Measurements from ENCODE around the gene CHIC1.

CHIC1 gene

DNA sequence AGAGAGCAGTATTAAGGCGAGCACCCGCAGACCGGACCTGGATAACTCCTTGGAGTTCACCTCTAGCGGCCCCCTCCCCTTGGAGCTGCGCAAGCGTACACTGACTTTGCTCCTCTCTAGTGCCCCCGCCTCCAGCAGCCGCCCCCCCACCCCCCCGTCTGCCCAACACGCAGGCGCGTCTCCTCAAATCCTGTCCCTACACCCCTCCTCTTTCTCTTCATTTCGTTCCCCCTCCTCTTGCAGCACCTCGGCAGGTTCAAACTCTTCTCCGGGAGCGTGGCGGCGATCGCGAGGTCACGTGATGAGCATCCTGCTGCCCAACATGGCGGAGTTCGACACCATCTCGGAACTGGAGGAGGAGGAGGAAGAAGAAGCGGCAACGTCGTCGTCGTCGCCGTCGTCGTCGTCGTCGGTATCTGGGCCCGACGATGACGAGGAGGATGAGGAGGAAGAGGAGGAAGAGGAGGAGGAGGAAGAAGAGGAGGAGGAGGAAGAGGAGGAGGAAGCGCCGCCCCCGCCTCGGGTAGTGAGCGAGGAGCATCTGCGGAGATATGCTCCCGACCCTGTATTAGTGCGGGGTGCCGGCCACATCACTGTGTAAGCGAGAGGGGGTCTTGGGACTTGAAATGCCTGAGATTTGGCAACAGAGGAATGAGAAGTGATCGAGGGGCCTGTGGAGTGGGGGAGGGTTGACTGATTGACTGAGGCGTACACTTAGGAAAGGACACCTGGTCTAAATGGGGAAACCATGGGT, at the start of gene CHIC1:
CHIC1 (plus strand) TSS at position 214 of the 754 bp plus-strand sequence; CDS start at position 302, 88 bp downstream.
- Histone ChIP-seq H3K4me1 (ENCODE audit: control insufficient read depth, insufficient read depth, low read length) (no peaks in the 10 kb centered on the region), H3K36me3 (ENCODE audit: control insufficient read depth in 2 of 2, insufficient read depth in 1 of 2, low read length in 2 of 2) (no peaks in the 10 kb centered on the region; a peak in 1 of 3 replicates), H3K9me3 (ENCODE audit: control insufficient read depth, insufficient read depth, low read depth, low read length) (no peaks in the 10 kb centered on the region), H3K4me3 (ENCODE audit: low read depth, low read length) (peak within 1 kb of the TSS; percentile 66), H3K27ac (ENCODE audit: extremely low read depth, low read depth, low read length) (peak within 1 kb of the TSS; percentile 44)
- ChIA-PET CTCF (no interaction called here), POLR2A (no interaction called here)
- TF ChIP-seq ZNF341 (tag by site-specific recombination; IDR thresholded peaks at IDR 0.05; ENCODE audit: low read depth): no peak
- no peak for TF ChIP-seq ZNF544 (tag by site-specific recombination; IDR thresholded peaks at IDR 0.05)
- peak; percentile 64; the same call in 1 of the 2 replicates for TF ChIP-seq KLF16 (tag by site-specific recombination; IDR thresholded peaks at IDR 0.05)
- TF ChIP-seq ZNF426 (tag by site-specific recombination; IDR thresholded peaks at IDR 0.05): no peak
- TF ChIP-seq, protein P1, sequence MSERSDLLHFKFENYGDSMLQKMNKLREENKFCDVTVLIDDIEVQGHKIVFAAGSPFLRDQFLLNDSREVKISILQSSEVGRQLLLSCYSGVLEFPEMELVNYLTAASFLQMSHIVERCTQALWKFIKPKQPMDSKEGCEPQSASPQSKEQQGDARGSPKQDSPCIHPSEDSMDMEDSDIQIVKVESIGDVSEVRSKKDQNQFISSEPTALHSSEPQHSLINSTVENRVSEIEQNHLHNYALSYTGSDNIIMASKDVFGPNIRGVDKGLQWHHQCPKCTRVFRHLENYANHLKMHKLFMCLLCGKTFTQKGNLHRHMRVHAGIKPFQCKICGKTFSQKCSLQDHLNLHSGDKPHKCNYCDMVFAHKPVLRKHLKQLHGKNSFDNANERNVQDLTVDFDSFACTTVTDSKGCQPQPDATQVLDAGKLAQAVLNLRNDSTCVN (tag by site-specific recombination; optimal IDR thresholded peaks at IDR 0.05): peak; percentile 43
- TF ChIP-seq ZNF138 (tag by site-specific recombination; IDR thresholded peaks at IDR 0.05; ENCODE audit: borderline replicate concordance): no peak
- TF ChIP-seq, protein P2, sequence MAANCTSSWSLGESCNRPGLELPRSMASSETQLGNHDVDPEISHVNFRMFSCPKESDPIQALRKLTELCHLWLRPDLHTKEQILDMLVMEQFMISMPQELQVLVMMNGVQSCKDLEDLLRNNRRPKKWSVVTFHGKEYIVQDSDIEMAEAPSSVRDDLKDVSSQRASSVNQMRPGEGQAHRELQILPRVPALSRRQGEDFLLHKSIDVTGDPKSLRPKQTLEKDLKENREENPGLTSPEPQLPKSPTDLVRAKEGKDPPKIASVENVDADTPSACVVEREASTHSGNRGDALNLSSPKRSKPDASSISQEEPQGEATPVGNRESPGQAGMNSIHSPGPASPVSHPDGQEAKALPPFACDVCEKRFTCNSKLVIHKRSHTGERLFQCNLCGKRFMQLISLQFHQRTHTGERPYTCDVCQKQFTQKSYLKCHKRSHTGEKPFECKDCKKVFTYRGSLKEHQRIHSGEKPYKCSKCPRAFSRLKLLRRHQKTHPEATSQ (tag by site-specific recombination; IDR thresholded peaks at IDR 0.05): peak; percentile 75; the same call in 1 of the 2 replicates
- TF ChIP-seq ZNF23 (tag by site-specific recombination; IDR thresholded peaks at IDR 0.05; ENCODE audit: borderline replicate concordance): no peak
- TF ChIP-seq, protein P3, sequence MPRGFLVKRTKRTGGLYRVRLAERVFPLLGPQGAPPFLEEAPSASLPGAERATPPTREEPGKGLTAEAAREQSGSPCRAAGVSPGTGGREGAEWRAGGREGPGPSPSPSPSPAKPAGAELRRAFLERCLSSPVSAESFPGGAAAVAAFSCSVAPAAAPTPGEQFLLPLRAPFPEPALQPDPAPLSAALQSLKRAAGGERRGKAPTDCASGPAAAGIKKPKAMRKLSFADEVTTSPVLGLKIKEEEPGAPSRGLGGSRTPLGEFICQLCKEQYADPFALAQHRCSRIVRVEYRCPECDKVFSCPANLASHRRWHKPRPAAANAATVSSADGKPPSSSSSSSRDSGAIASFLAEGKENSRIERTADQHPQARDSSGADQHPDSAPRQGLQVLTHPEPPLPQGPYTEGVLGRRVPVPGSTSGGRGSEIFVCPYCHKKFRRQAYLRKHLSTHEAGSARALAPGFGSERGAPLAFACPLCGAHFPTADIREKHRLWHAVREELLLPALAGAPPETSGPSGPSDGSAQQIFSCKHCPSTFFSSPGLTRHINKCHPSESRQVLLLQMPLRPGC (tag by site-specific recombination; IDR thresholded peaks at IDR 0.05): peak; percentile 53; the same call in 1 of the 2 replicates
- peak; percentile 12; the same call in 1 of the 2 replicates for TF ChIP-seq SP2 (tag by site-specific recombination; IDR thresholded peaks at IDR 0.05)
- TF ChIP-seq, protein P4, sequence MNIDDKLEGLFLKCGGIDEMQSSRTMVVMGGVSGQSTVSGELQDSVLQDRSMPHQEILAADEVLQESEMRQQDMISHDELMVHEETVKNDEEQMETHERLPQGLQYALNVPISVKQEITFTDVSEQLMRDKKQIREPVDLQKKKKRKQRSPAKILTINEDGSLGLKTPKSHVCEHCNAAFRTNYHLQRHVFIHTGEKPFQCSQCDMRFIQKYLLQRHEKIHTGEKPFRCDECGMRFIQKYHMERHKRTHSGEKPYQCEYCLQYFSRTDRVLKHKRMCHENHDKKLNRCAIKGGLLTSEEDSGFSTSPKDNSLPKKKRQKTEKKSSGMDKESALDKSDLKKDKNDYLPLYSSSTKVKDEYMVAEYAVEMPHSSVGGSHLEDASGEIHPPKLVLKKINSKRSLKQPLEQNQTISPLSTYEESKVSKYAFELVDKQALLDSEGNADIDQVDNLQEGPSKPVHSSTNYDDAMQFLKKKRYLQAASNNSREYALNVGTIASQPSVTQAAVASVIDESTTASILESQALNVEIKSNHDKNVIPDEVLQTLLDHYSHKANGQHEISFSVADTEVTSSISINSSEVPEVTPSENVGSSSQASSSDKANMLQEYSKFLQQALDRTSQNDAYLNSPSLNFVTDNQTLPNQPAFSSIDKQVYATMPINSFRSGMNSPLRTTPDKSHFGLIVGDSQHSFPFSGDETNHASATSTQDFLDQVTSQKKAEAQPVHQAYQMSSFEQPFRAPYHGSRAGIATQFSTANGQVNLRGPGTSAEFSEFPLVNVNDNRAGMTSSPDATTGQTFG (tag by site-specific recombination; IDR thresholded peaks at IDR 0.05; ENCODE audit: borderline replicate concordance): no peak
- TF ChIP-seq ZNF837 (tag by site-specific recombination; IDR thresholded peaks at IDR 0.05): no peak
- TF ChIP-seq ZFP37 (tag by site-specific recombination; IDR thresholded peaks at IDR 0.05): no peak
- no peak for TF ChIP-seq ZNF266 (tag by site-specific recombination; IDR thresholded peaks at IDR 0.05; ENCODE audit: low read depth)
- TF ChIP-seq REPIN1 (tag by site-specific recombination; IDR thresholded peaks at IDR 0.05; ENCODE audit: low read depth): no peak
- TF ChIP-seq ZNF571 (tag by site-specific recombination; IDR thresholded peaks at IDR 0.05): no peak
- TF ChIP-seq SCRT1 (tag by site-specific recombination; IDR thresholded peaks at IDR 0.05; ENCODE audit: borderline replicate concordance): no peak
- peak; percentile 78 for TF ChIP-seq ZXDB (tag by site-specific recombination; IDR thresholded peaks at IDR 0.05)
- TF ChIP-seq HOXD13 (CRISPR knock-in tag; IDR thresholded peaks at IDR 0.05; ENCODE audit: borderline replicate concordance): no peak
- peak; percentile 39; the same call in 1 of the 2 replicates for TF ChIP-seq KLF9 (tag by site-specific recombination; IDR thresholded peaks at IDR 0.05; ENCODE audit: low read depth)
- TF ChIP-seq ZBTB21 (tag by site-specific recombination; IDR thresholded peaks at IDR 0.05): peak; percentile 29; the same call in 1 of the 2 replicates
- TF ChIP-seq ZBTB7A (tag by site-specific recombination; IDR thresholded peaks at IDR 0.05; ENCODE audit: low read depth): no peak
- TF ChIP-seq, protein P5, sequence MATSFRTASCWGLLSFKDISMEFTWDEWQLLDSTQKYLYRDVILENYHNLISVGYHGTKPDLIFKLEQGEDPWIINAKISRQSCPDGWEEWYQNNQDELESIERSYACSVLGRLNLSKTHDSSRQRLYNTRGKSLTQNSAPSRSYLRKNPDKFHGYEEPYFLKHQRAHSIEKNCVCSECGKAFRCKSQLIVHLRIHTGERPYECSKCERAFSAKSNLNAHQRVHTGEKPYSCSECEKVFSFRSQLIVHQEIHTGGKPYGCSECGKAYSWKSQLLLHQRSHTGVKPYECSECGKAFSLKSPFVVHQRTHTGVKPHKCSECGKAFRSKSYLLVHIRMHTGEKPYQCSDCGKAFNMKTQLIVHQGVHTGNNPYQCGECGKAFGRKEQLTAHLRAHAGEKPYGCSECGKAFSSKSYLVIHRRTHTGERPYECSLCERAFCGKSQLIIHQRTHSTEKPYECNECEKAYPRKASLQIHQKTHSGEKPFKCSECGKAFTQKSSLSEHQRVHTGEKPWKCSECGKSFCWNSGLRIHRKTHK (tag by site-specific recombination; IDR thresholded peaks at IDR 0.05): no peak
- peak; percentile 56; the same call in 1 of the 2 replicates for TF ChIP-seq ZNF2 (tag by site-specific recombination; IDR thresholded peaks at IDR 0.05)
- no peak for TF ChIP-seq MEIS1 (CRISPR knock-in tag; IDR thresholded peaks at IDR 0.05; ENCODE audit: borderline replicate concordance)
- TF ChIP-seq ZNF133 (tag by site-specific recombination; IDR thresholded peaks at IDR 0.05): 0 out of 2 replicates have a peak, but pooled peaks have one; percentile 19
- TF ChIP-seq, protein P6, sequence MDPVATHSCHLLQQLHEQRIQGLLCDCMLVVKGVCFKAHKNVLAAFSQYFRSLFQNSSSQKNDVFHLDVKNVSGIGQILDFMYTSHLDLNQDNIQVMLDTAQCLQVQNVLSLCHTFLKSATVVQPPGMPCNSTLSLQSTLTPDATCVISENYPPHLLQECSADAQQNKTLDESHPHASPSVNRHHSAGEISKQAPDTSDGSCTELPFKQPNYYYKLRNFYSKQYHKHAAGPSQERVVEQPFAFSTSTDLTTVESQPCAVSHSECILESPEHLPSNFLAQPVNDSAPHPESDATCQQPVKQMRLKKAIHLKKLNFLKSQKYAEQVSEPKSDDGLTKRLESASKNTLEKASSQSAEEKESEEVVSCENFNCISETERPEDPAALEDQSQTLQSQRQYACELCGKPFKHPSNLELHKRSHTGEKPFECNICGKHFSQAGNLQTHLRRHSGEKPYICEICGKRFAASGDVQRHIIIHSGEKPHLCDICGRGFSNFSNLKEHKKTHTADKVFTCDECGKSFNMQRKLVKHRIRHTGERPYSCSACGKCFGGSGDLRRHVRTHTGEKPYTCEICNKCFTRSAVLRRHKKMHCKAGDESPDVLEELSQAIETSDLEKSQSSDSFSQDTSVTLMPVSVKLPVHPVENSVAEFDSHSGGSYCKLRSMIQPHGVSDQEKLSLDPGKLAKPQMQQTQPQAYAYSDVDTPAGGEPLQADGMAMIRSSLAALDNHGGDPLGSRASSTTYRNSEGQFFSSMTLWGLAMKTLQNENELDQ (tag by site-specific recombination; IDR thresholded peaks at IDR 0.05; ENCODE audit: low read depth): no peak

All from HEK293 (cell line).